Endothelial cell of umbilical vein (primary cell): ENCODE data around the gene EXT2. TPM values are rescaled to one million over a fixed set of nuclear protein-coding genes. Genes with fewer than 3 reads are reported as not detected.

Experiments used
- BruUV-seq: library from RNA; stranded (reverse); fragments of 400-500 nt; replicated peaks from 2 replicates; lab custom pipeline; 2021; lab: Mats Ljungman, UMichigan
- CTCF ChIA-PET: fragments of 300-600, 350-600 bp; sonication (Branson Sonifier 250); formaldehyde crosslinking; loops from one replicate; lab custom pipeline; 2021; ENCODE audit warnings: antibody characterized with exemption, inconsistent platforms; lab: Charles Lee
- POLR2A ChIA-PET: fragments of 300-600, 350-600 bp; sonication (Branson Sonifier 250); formaldehyde crosslinking; loops from one replicate; lab custom pipeline; 2021; ENCODE audit warnings: antibody characterized with exemption, inconsistent platforms; lab: Charles Lee
- DNase-seq: peaks from one replicate; pipeline ENCODE4 v3.0.0-alpha.2; 2011; ENCODE audit warnings: low read depth, low spot score
- FAIRE-seq: peaks from 2 replicates; lab custom pipeline; 2011; peaks lifted over from hg19 to GRCh38; lab: Jason Lieb, UNC
- H2AFZ ChIP-seq: 2 replicates; pipeline ENCODE4 v1.6.0; 2012; ENCODE audit warnings: low read depth, low read length, control low read depth, inconsistent platforms
- H3K27ac ChIP-seq: 2 replicates; pipeline ENCODE4 v1.5.1; 2011; ENCODE audit warnings: low read depth, mild to moderate bottlenecking, control low read depth, low read length, moderate library complexity; ENCODE audit not compliant: insufficient read depth
- H3K27me3 ChIP-seq, 2 experiments: 2 replicates each; pipeline versions ENCODE4 v1.6.0 to v1.6.1; 2011; ENCODE audit warnings: low read length in 2 of 2, mixed read lengths in 1 of 2; ENCODE audit not compliant: control insufficient read depth in 2 of 2, insufficient read depth in 2 of 2
- H3K36me3 ChIP-seq, 2 experiments: 2 replicates in 1 of 2; 3 replicates in 1 of 2; pipeline ENCODE4 v1.5.1; 2011; ENCODE audit warnings: low read length in 2 of 2, mild to moderate bottlenecking in 1 of 2, moderate library complexity in 1 of 2; ENCODE audit not compliant: control insufficient read depth in 2 of 2, insufficient read depth in 2 of 2; ENCODE audit errors: extremely low read depth in 1 of 2
- H3K4me1 ChIP-seq: 3 replicates; pipeline ENCODE4 v1.5.1; 2011; ENCODE audit warnings: mild to moderate bottlenecking, low read length; ENCODE audit not compliant: control insufficient read depth, insufficient read depth; ENCODE audit errors: extremely low read depth
- H3K4me2 ChIP-seq: 2 replicates; pipeline ENCODE4 v1.6.1; 2011; ENCODE audit warnings: low read length, control low read depth, mixed read lengths; ENCODE audit not compliant: insufficient read depth
- H3K4me3 ChIP-seq, 3 experiments: fragments of 200-600 bp in 1 of 3; sonication (generic), shearing (Covaris generic) in 1 of 3; replicated peaks in 1 of 3; 2 replicates each; pipeline ENCODE4 v1.5.1; 2011 to 2016; ENCODE audit warnings: control low read depth in 3 of 3, low read length in 3 of 3, mild to moderate bottlenecking in 2 of 3, inconsistent platforms in 1 of 3, low read depth in 1 of 3, moderate library complexity in 1 of 3; ENCODE audit not compliant: insufficient read depth in 1 of 3
- H3K79me2 ChIP-seq: 2 replicates; pipeline ENCODE4 v1.6.0; 2012; ENCODE audit warnings: low read length, inconsistent platforms; ENCODE audit not compliant: control insufficient read depth, insufficient read depth
- H3K9ac ChIP-seq: replicated peaks from 2 replicates; pipeline ENCODE3; 2011; ENCODE audit warnings: low read length, control low read depth; ENCODE audit not compliant: insufficient read depth; ENCODE audit errors: extremely low read depth
- H3K9me1 ChIP-seq: replicated peaks from 3 replicates; pipeline ENCODE4 v1.6.0; 2011; ENCODE audit warnings: mild to moderate bottlenecking, low read length; ENCODE audit not compliant: control insufficient read depth, insufficient read depth; ENCODE audit errors: extremely low read depth
- H3K9me3 ChIP-seq: replicated peaks from 2 replicates; pipeline ENCODE4 v1.5.1; 2012; ENCODE audit warnings: low read length, inconsistent platforms; ENCODE audit not compliant: control insufficient read depth, insufficient read depth
- H4K20me1 ChIP-seq: replicated peaks from 2 replicates; pipeline ENCODE3; 2011; ENCODE audit warnings: mild to moderate bottlenecking, low read length; ENCODE audit not compliant: control insufficient read depth, insufficient read depth; ENCODE audit errors: extremely low read depth
- EZH2 ChIP-seq: IDR thresholded peaks from 2 replicates; pipeline ENCODE4 v1.6.1; 2012; ENCODE audit warnings: borderline replicate concordance, low read depth, mild to moderate bottlenecking, moderate library complexity, low read length, inconsistent platforms; ENCODE audit not compliant: severe bottlenecking
- FOS ChIP-seq: IDR thresholded peaks from 2 replicates; pipeline ENCODE4 v1.6.1; 2011; ENCODE audit warnings: mild to moderate bottlenecking, low read length, moderate library complexity, borderline replicate concordance; ENCODE audit not compliant: insufficient read depth
- GATA2 ChIP-seq: IDR thresholded peaks from 2 replicates; pipeline ENCODE4 v1.7.0; 2011; ENCODE audit warnings: low read depth, mild to moderate bottlenecking, moderate library complexity, mixed read lengths, low read length; ENCODE audit not compliant: insufficient read length, insufficient read depth
- JUN ChIP-seq: IDR thresholded peaks from 2 replicates; pipeline ENCODE4 v1.6.1; 2011; ENCODE audit warnings: borderline replicate concordance, low read depth; ENCODE audit not compliant: insufficient read length, insufficient read depth
- MYC ChIP-seq: IDR thresholded peaks from one replicate; pipeline ENCODE4 v1.6.1; 2011; ENCODE audit warnings: mild to moderate bottlenecking, low read depth, low read length
- POLR2A ChIP-seq: IDR thresholded peaks from 2 replicates; pipeline ENCODE4 v1.6.1; 2012; ENCODE audit warnings: low read depth, mild to moderate bottlenecking, control low read depth, low read length
- POLR2AphosphoS5 ChIP-seq: IDR thresholded peaks from 2 replicates; pipeline ENCODE4 v1.6.1; 2012; ENCODE audit warnings: low read depth, mild to moderate bottlenecking, control low read depth, low read length, moderate library complexity; ENCODE audit not compliant: insufficient read depth
- dilution Hi-C: fragments of 300-500 bp; cut with MboI; formaldehyde crosslinking; loops from one replicate; pipeline ENCODE4 v1.15.0; 2019; ENCODE audit warnings: low sequenced_read_pairs; ENCODE audit not compliant: extremely low pct_ligation_motif_present
- intact Hi-C: fragments of 100-400 bp; cut with micrococcal nuclease; formaldehyde crosslinking; loops from one replicate; pipeline ENCODE4 v1.10.0; 2022
- polyA plus RNA-seq, 4 experiments: library from polyadenylated mRNA; depleted of rRNA in 3 of 4; stranded (reverse) in 3 of 4; unstranded in 1 of 4; fragments of >200 nt; gene quantifications; 2 replicates each; pipeline versions ENCODE4 v1.2.1 to v1.2.3, GENCODE V29; 2011 to 2012; ENCODE audit warnings: missing spikeins in 1 of 4
- total RNA-seq: library from RNA; stranded (reverse); gene quantifications from 2 replicates; pipeline ENCODE4 v1.2.3, GENCODE V29; 2021
- TF ChIP-seq, protein P1 (sequence below), 2 donors: IDR thresholded peaks; 1 replicate in 1 of 2; 2 replicates in 1 of 2; pipeline ENCODE4 v1.5.1; 2011; ENCODE audit warnings: low read length in 2 of 2, mild to moderate bottlenecking in 2 of 2, moderate library complexity in 2 of 2, control low read depth in 1 of 2, inconsistent platforms in 1 of 2, low read depth in 1 of 2; ENCODE audit not compliant: insufficient read depth in 1 of 2; ENCODE audit errors: extremely low read depth in 1 of 2
- TF ChIP-seq, protein P2 (sequence below): IDR thresholded peaks from 2 replicates; pipeline ENCODE4 v1.6.1; 2011; ENCODE audit not compliant: insufficient read depth, insufficient read length

The EXT2 gene
- total and polyA plus RNA-seq, 2 donors (not counting 3 experiments of a cell fraction or from before 2014, with no cell fraction given) = 50.9 to 60.3 TPM

DNA sequence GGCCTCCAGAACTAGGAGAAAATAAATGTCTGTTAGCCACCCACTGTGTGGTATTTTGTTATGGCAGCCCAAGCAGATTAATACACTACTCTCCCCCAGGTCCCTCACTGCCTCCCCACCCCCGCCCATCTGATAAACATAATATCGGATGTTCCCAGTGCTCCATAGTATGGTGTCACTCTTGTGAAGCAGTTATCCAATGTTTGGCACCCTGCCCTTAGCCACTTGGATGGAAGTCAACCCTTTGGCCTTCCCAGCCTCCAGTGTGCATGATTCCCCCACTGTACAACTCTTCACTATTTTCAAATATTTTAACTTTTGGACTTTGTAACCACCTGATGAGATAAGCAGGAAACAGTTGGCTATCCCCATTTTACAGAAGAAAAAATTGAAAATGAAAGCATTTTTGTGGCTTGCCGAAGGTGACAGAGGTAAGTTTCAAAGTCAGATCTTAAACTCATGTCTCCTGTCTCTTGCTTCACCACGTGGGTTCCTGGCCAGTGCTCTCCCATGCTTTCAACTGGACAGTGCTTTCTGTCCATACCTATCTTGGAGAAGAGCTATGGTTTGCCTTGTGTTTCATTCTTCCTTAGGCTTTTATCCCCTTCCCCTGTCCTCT is 161.3 kb downstream of the EXT2 start:
- Histone ChIP-seq H3K27me3 (no peaks in the 10 kb centered on the region), H3K27ac (no peak overlapping the region), H3K9me1 (no peaks in the 10 kb centered on the region), H4K20me1 (no peaks in the 10 kb centered on the region), H3K79me2 (no peaks in the 10 kb centered on the region), H3K36me3 (no peaks in the 10 kb centered on the region), H3K9ac (no peak overlapping the region), H3K4me1 (no peaks in the 10 kb centered on the region), H2AFZ (no peak overlapping the region), H3K4me2 (no peak overlapping the region), H3K4me3 (no peak overlapping the region), H3K9me3 (no peaks in the 10 kb centered on the region)
- ChIA-PET CTCF (interaction anchor here (1.5 kb wide), 1 partner anchor 9 kb away, joined by 5 read pairs; no protein-coding TSS in a partner anchor), POLR2A (no interaction called here)
- no peak for TF ChIP-seq EZH2
- TF ChIP-seq, protein P1, sequence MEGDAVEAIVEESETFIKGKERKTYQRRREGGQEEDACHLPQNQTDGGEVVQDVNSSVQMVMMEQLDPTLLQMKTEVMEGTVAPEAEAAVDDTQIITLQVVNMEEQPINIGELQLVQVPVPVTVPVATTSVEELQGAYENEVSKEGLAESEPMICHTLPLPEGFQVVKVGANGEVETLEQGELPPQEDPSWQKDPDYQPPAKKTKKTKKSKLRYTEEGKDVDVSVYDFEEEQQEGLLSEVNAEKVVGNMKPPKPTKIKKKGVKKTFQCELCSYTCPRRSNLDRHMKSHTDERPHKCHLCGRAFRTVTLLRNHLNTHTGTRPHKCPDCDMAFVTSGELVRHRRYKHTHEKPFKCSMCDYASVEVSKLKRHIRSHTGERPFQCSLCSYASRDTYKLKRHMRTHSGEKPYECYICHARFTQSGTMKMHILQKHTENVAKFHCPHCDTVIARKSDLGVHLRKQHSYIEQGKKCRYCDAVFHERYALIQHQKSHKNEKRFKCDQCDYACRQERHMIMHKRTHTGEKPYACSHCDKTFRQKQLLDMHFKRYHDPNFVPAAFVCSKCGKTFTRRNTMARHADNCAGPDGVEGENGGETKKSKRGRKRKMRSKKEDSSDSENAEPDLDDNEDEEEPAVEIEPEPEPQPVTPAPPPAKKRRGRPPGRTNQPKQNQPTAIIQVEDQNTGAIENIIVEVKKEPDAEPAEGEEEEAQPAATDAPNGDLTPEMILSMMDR (IDR thresholded peaks at IDR 0.05; ENCODE audit: extremely low read depth in 1 of 2, insufficient read depth in 1 of 2, low read depth in 1 of 2, low read length in 2 of 2) = no peak
- TF ChIP-seq JUN = no peak
- no peak for TF ChIP-seq POLR2AphosphoS5
- TF ChIP-seq FOS = no peak
- TF ChIP-seq MYC = no peak
- TF ChIP-seq POLR2A = no peak
- TF ChIP-seq, protein P2, sequence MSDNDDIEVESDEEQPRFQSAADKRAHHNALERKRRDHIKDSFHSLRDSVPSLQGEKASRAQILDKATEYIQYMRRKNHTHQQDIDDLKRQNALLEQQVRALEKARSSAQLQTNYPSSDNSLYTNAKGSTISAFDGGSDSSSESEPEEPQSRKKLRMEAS = no peak
- no peak for TF ChIP-seq GATA2
- intact Hi-C loops (no loop called here), dilution Hi-C loops (no loop called here)
- DNase-seq (no peak), FAIRE-seq (no peak)
- no TSS peak for BruUV-seq
